GM19099 (cell line): ENCODE results near the gene MED16.
A peak's percentile ranks its signal among the peaks of the same experiment; 100 is the strongest.

Experiments
- POLR2A ChIP-seq: IDR thresholded peaks from 3 replicates; pipeline ENCODE4 v1.6.1; 2011; ENCODE audit warnings: low read depth; ENCODE audit not compliant: insufficient read length; ENCODE audit errors: extremely low read depth

The MED16 gene, protein sequence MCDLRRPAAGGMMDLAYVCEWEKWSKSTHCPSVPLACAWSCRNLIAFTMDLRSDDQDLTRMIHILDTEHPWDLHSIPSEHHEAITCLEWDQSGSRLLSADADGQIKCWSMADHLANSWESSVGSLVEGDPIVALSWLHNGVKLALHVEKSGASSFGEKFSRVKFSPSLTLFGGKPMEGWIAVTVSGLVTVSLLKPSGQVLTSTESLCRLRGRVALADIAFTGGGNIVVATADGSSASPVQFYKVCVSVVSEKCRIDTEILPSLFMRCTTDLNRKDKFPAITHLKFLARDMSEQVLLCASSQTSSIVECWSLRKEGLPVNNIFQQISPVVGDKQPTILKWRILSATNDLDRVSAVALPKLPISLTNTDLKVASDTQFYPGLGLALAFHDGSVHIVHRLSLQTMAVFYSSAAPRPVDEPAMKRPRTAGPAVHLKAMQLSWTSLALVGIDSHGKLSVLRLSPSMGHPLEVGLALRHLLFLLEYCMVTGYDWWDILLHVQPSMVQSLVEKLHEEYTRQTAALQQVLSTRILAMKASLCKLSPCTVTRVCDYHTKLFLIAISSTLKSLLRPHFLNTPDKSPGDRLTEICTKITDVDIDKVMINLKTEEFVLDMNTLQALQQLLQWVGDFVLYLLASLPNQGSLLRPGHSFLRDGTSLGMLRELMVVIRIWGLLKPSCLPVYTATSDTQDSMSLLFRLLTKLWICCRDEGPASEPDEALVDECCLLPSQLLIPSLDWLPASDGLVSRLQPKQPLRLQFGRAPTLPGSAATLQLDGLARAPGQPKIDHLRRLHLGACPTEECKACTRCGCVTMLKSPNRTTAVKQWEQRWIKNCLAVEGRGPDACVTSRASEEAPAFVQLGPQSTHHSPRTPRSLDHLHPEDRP

DNA sequence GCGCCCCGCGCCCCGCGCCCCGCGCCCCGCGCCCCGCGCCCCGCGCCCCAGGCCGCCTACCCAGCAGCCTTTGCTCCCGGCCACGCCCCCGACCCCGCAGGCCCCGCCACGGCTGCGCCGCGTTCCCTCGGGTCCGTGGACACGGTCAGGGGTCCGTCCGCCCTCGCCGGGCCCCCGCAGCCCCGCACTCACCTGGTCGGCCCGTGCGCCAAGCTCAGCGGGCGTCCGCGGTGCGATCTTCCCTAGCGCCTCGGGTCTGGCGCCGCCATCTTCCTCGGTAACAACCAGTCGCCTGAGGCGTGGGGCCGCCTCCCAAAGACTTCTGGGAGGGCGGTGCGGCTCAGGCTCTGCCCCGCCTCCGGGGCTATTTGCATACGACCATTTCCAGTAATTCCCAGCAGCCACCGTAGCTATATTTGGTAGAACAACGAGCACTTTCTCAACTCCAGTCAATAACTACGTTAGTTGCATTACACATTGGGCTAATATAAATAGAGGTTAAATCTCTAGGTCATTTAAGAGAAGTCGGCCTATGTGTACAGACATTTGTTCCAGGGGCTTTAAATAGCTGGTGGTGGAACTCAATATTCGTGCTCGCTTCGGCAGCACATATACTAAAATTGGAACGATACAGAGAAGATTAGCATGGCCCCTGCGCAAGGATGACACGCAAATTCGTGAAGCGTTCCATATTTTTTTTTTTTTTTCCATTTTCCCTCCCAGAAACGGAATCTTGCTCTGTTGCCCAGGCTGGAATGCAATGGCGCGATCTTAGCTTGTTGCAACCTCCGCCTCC is at the start of gene MED16, which contains the start of gene RNU6-9:
Gene MED16 (minus strand): TSS at position 294 of the 796 bp plus-strand sequence. CDS start 2,056 bp downstream, outside the sequence.
Gene RNU6-9 (plus strand): TSS at position 591 of the 796 bp plus-strand sequence.
- TF ChIP-seq POLR2A: peak; percentile 72

DNA sequence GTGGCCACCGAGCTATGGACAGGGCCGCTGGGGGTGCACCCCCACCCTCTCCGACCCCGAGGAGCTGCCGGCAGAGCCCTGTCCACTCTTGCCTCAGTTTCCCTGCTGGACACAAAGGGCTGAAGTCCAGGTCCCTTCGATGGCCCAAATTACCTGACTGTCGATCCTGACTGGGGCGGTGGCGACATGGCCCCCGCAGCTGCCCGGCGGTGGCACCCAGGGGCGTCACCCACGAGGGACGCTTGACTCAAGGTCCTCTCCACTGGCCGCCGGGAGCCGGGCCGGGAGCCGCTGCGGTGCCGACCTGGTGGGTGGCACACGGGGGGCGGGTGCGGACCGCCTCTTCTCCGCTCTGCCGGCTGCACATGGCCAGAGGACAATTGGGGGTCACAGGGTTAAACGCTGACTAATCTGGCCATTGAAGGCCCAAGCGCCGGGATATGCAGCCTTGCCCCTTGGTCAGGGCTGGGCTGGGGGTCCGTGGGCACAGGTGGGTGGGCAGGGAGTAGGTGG is 49.2 kb upstream of the MED16 start:
- TF ChIP-seq POLR2A: no peak

DNA sequence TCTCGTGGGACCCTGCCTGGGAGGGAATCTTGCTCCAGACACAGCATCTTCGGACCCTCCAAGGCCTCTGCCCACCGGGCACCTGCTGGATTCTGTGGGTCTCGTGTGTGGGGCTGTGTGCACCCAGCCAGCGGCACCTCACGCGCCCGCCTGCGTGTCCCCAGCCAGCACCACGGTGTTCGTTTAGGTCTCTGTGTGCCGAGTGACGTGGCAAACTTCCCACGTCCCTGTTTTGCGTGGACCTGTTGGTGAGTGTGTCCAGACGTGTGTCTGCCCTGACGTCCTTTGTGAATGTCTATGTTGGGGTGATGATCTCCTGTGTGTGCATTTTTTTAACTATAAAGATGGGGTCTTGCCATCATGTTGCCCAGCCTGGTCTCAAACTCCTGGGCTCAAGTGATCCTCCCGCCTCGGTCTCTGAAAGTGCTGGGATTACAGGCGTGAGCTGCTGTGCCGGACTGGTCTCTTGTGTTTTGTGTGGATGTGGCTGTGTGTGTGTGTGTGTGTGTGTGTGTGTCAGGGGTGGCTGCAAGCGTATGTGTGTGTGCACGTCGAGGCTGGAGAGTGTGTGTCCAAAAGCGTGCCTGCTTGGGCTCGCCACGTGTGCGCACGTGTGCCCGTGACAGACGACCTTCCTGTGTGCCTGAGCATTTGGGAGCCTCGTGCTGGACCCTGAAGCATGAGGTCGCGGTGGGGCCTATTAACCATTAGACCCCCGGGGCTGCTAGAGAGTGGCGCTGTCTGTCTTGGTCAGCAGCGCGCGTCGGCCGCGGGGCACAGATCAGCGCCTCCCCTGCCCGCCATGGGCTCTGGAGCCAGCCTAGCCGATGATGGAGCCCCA is 48.5 kb upstream of the MED16 start:
- TF ChIP-seq POLR2A: no peak

DNA sequence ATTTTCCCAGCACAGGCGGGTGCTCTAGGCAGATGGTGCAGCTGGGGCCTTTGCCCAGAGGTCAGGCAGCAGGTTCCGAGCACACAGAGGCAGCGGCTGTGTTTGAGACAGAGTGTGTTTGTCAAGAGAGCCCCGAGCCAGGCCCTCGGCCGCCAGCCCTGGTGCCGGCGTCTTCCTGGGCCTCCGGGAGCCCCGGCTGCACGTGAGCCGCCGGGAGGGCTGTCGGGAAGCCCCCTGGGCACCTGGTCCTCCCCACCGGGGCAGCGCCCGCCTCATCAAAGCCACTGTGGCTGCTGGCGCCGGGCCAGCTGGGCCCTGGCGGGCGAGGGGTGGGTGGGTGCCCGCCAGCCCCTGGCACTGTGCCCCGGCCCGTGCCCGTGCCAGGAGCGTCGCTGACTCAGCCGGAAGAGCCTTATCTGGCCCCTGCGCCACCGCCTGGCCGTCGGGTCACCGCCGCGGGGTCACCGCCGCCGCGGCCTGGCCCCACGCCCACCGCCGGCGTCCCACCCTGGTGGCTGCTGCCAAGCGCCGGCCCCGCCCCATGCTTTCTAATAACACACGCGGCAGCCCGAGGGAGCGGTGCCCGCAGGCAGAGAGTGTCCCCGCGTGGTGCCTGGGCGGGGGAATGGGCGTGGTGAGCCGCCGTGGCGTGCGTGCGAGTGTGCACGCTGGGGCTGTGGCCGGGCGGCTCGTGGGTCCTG is 47.8 kb upstream of the MED16 start:
- TF ChIP-seq POLR2A: no peak

DNA sequence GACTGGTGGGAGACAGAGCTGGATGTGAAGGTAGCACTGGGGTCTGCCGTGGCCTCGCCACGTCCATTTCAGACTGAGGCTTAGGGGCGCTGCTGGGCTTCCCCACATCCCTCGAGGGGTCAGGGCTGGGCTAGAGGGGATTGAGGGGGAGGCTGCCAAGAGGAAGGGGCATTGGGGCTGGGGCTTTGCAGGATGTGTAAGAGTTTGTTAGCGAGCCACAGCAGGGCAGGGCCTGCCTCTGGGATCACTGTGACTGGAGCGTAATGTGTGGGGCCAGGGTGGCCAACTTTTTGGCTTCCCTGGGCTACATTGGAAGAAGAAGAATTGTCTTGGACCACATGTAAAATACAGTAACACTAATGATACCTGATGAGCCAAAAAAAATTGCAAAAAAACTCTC is 46.9 kb upstream of the MED16 start:
- no peak for TF ChIP-seq POLR2A

DNA sequence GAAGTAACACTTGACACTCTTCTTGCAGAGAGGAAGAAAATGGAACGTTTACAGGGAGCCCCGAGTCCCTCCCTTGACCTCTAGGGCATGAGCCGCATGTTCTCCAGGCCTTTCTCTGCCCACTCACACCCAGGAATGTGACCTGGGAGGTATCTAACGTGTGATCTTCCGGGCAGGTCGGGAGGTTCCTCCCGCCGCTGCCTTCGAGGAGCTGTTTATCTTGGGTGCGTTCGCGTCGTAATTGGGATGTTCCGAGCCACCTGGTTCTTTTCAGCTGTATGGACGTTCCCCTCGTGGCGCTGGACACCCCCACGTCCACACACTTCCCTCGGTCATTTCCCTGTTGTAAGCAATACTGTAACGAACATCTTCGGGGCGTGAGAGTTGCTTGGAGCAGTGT is 46.5 kb upstream of the MED16 start:
- TF ChIP-seq POLR2A: no peak

DNA sequence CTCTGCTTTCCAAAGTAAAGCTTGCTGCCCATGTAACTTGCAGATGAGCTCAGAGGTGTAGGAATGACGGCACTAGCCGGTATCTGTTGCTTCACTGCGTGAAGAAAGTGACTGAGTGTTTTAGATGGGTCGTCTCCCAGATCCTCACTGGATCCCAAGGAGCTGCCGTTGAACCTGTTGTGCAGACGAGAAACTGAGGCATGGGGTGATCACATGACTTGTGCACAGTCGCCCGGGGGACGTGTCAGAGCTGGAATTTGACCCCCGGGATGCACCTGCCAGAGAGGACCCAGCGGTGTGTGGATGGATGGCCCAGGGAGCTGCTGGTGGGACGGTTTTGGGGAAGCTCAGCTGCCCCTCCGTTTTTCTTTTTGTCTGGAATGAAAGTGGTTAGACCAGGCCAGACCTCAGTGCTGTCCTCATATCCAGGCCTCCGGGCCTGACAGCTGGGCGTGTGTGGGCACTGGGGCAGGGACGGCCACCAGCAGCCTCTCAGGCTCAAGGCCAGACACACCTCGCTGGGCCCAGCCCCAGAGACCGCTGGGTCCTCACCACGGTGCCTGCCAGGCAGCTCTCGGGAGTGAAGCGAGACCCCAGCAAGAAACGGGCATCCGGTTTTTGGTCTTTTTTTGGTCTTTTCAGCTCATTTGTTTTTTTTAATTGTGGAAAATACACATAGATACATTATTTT is 45.4 kb upstream of the MED16 start:
- TF ChIP-seq POLR2A: no peak

DNA sequence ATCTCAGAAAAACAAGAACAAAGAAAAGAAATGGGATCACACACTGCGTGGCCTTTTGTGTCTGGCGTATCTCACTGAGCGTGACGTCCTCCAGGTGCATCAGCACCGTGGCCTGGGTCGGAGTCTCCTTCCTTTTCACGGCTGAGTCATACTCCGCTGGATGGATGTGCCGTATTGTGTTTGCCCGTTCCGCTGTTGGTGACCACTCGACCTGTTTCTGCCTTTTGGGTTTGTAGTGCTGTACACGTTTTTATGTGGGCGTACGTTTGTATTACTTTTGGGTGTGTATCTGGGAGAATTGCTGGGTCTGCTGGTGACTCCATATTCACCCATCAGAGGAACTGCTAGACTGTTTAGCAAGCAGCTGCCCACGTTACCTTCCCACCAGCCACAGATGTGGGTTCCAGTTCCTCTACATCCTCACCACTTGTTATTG is 44.3 kb upstream of the MED16 start:
- TF ChIP-seq POLR2A: no peak

DNA sequence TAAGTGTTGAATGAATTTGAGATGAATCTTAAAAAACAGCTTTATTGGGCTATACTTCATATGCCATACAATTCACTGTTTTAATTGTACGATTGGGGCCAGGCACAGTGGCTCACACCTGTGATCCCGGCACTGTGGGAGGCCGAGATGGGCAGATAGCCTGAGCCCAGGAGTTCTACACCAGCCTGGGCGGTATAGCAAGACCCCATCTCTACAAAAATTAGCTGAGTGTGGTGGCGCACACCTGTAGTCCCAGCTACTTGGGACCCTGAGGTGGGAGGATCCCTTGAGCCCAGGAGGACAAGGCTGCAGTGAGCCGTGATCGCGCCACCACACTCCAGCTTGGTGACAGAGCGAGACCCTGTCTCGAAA is 43.2 kb upstream of the MED16 start:
- no peak for TF ChIP-seq POLR2A

DNA sequence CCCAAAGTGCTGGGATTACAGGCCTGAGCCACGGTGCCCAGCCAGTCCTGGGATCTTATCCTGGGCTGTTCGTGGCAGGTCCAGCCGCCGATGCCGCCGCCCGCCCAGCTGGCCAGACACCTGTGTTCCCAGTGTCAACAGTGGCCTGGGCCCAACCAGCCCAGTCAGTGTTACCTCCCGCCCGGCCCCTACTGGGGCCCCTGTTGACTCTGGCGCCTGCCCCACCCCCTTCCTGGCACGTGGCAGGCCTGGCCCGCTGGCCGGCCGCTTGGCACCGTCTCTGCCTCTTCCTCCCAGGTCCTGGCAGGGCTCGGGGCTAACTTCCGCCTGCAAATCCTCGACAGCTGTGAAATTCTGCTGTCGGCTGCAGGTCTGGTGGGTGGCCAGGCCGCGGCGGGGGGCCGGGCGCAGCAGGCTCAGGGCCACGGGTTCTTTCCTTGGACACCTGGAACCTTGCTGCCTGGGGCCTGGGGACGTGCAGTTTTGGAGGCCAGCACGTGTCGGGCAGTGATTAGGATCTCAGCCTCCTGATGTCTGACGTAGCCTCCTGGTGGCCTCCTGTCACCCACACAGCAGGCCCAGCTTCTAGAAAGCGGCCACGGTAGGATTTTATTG is 42.0 kb upstream of the MED16 start:
- TF ChIP-seq POLR2A: no peak

DNA sequence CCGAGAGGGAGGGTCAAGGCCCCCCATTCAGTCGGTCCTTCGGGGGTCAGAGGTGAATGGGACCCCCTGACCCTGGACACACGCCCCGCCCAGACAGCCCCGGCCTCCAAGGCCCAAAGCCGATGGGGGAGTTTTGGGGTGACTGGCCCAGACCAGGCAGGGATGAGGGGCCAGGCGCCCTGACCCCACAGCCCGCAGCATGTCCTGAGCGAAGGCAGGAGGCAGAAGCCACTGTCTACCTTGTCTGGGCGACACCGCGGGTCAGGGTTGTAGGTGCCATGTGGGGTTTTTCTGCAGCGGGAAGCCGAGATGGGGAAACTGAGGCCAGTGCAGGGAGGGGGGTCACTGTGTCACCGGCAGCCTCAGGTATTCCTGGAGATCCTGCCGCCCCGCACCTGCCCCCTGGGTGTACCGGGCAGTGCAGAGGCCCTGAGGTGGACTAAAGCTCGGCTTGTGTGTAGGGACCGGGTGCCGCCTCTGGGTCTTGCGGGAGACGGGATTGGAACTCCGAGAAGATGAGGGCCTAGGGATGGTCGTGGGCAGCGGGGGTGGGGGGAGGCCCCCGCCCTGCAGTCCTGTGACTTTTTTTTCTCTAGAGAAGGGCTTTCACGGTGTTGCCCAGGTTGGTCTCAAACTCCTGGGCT is 41.3 kb upstream of the MED16 start:
- no peak for TF ChIP-seq POLR2A

DNA sequence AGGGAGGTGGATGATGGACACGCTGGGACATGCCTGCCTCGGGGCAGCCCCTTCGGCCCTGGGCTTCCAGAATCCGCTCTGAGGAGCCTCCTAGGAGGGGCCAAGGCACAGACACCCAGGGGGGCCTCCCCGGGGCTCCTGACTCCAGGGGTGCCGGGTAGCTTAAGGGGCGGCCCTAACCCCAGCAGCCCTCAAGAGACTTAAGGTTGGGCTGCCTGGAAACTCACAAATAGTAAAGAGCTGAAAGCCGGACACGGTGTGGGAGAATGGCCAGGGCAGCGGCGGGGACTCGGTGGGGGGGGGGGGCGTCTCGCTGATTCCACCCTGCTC is 40.5 kb upstream of the MED16 start:
- no peak for TF ChIP-seq POLR2A
